CD4-positive, alpha-beta T cell (primary cell): ENCODE data around the gene DNASE1. TPM values are rescaled to one million over a fixed set of nuclear protein-coding genes. Genes with fewer than 3 reads are reported as not detected.

Experiments
- ATAC-seq: fragments of 200-7000 bp; cut with Tn5 transposase; one replicate; pipeline ENCODE4 v1.10.0; 2022; ENCODE audit warnings: mild to moderate bottlenecking; ENCODE audit not compliant: poor library complexity
- CTCF ChIA-PET: fragments of 350-600 bp; sonication (Branson Sonifier 250); formaldehyde crosslinking; loops from one replicate; lab custom pipeline; 2021; ENCODE audit warnings: antibody characterized with exemption, inconsistent platforms; lab: Charles Lee
- POLR2A ChIA-PET: fragments of 350-600 bp; sonication (Branson Sonifier 250); formaldehyde crosslinking; loops from one replicate; lab custom pipeline; 2021; ENCODE audit warnings: antibody characterized with exemption, inconsistent platforms; lab: Charles Lee
- DNase-seq, 14 experiments: peaks; one replicate each; pipeline ENCODE4 v3.0.0-alpha.2; 2013 to 2020; ENCODE audit warnings: mixed read lengths in 2 of 14
- H3K27ac ChIP-seq, 2 donors: one replicate each; pipeline versions ENCODE4 v1.5.1 to v1.7.0; 2013; ENCODE audit warnings: low read length in 2 of 2, low read depth in 1 of 2, mild to moderate bottlenecking in 1 of 2
- H3K27me3 ChIP-seq, 2 experiments: 1 replicate in 1 of 2; 2 replicates in 1 of 2; pipeline versions ENCODE4 v1.6.1 to v1.7.0; 2013; ENCODE audit warnings: low read length in 2 of 2, control low read depth in 1 of 2, mild to moderate bottlenecking in 1 of 2, moderate library complexity in 1 of 2; ENCODE audit not compliant: insufficient read depth in 2 of 2, control insufficient read depth in 1 of 2
- H3K36me3 ChIP-seq: one replicate; pipeline ENCODE4 v1.6.1; 2013; ENCODE audit warnings: low read length, control low read depth; ENCODE audit not compliant: insufficient read depth
- H3K4me1 ChIP-seq: one replicate; pipeline ENCODE4 v1.6.1; 2013; ENCODE audit warnings: low read length, control low read depth; ENCODE audit not compliant: insufficient read depth
- H3K4me3 ChIP-seq: one replicate; pipeline ENCODE4 v1.5.1; 2013; ENCODE audit warnings: mild to moderate bottlenecking, low read length, moderate library complexity
- H3K9me3 ChIP-seq, 2 experiments: 1 replicate in 1 of 2; 2 replicates in 1 of 2; pipeline versions ENCODE4 v1.6.1 to v1.7.0; 2013; ENCODE audit warnings: low read length in 2 of 2, mild to moderate bottlenecking in 2 of 2, control low read depth in 1 of 2, moderate library complexity in 1 of 2; ENCODE audit not compliant: control insufficient read depth in 1 of 2, insufficient read depth in 1 of 2
- H3K27ac Mint-ChIP-seq: one replicate; pipeline ENCODE4 v1.8.0; 2020; ENCODE audit warnings: mixed read lengths
- H3K27me3 Mint-ChIP-seq: one replicate; pipeline ENCODE4 v1.8.0; 2021; ENCODE audit warnings: mixed read lengths
- H3K36me3 Mint-ChIP-seq: one replicate; pipeline ENCODE4 v1.8.0; 2021; ENCODE audit warnings: low read depth, mixed read lengths
- H3K4me1 Mint-ChIP-seq: one replicate; pipeline ENCODE4 v1.8.0; 2021; ENCODE audit warnings: low read depth, mixed read lengths
- H3K4me3 Mint-ChIP-seq: one replicate; pipeline ENCODE4 v1.8.0; 2020; ENCODE audit warnings: mild to moderate bottlenecking, mixed read lengths
- H3K9me3 Mint-ChIP-seq: one replicate; pipeline ENCODE4 v1.8.0; 2020; ENCODE audit warnings: mixed read lengths
- intact Hi-C, 2 experiments: fragments of 100-400 bp; cut with DNase I in 1 of 2; cut with micrococcal nuclease in 1 of 2; formaldehyde crosslinking; loops; one replicate each; pipeline versions ENCODE4 v1.15.1 to v1.9.0; 2023 to 2025; cut with DNase I, micrococcal nuclease
- total RNA-seq, 174 experiments: library from RNA in 2 of 174; stranded (reverse) in 2 of 174; gene quantifications; one replicate each; pipeline ENCODE4 v1.2.3 and lab custom pipeline; 2021 to 2026
- TF ChIP-seq, protein P1 (sequence below): fragments of 200-600 bp; IDR thresholded peaks from one replicate; pipeline ENCODE4 v1.8.0; 2022; ENCODE audit warnings: antibody characterized with exemption, mild to moderate bottlenecking

The DNASE1 gene
- total RNA-seq, 2 experiments from 2014 or later: 9.5 to 10.4 TPM

DNA sequence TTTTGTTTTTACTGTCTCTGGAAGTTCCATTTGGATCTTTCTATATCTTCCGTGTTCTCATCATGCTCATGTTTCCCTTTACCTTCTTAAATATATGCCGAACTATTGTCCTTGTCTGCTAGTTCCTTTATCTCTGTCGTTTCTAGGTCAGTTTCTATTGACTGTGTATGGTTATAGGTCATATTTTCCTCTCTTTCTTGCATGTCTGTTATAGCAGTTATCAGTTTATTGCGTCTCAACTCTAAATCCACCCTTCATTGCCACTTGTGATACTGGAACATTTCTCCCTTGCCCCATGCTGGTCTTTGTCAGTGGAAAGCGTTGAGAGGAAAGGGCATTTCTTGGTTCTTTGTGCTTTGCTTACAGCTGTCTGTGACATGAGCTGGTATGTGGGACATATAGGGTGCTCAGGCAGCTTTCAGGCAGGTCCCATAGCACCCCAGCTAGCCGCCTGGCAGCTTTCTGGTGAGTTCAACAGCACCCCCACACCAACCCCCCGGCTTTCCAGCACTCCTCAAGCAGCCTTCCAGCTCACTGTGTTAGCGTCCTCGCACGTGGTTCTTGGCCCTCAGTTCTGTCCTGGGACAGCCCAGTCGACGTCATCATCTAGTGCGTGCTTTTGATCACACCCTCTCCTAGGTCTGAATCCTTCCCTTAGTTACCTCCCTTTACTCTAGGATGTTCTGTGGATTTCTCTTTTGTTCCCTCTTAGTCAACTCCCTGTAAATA, 15.4 kb upstream of the DNASE1 start:
- no peaks in the 10 kb centered on the region for H3K36me3 Mint-ChIP-seq
- TF ChIP-seq, protein P1, sequence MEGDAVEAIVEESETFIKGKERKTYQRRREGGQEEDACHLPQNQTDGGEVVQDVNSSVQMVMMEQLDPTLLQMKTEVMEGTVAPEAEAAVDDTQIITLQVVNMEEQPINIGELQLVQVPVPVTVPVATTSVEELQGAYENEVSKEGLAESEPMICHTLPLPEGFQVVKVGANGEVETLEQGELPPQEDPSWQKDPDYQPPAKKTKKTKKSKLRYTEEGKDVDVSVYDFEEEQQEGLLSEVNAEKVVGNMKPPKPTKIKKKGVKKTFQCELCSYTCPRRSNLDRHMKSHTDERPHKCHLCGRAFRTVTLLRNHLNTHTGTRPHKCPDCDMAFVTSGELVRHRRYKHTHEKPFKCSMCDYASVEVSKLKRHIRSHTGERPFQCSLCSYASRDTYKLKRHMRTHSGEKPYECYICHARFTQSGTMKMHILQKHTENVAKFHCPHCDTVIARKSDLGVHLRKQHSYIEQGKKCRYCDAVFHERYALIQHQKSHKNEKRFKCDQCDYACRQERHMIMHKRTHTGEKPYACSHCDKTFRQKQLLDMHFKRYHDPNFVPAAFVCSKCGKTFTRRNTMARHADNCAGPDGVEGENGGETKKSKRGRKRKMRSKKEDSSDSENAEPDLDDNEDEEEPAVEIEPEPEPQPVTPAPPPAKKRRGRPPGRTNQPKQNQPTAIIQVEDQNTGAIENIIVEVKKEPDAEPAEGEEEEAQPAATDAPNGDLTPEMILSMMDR: no peak
- DNase-seq (no peak), ATAC-seq (no peak)
- no peaks in the 10 kb centered on the region for H3K27me3 Mint-ChIP-seq
- no peaks in the 10 kb centered on the region for H3K9me3 Mint-ChIP-seq
- peaks cover 40% of the 10 kb centered on the region for H3K4me1 Mint-ChIP-seq
- Histone ChIP-seq H3K4me3 (no peak overlapping the region), H3K36me3 (peaks cover 35% of the 10 kb centered on the region), H3K27ac (no peak overlapping the region), H3K9me3 (no peaks in the 10 kb centered on the region), H3K4me1 (peaks cover 13% of the 10 kb centered on the region), H3K27me3 (no peaks in the 10 kb centered on the region)
- CTCF ChIA-PET: no interaction called here
- intact Hi-C loops: no loop called here
- no peak overlapping the region for H3K4me3 Mint-ChIP-seq
- POLR2A ChIA-PET: no interaction called here
- peak overlapping the region; percentile 69 for H3K27ac Mint-ChIP-seq

DNA sequence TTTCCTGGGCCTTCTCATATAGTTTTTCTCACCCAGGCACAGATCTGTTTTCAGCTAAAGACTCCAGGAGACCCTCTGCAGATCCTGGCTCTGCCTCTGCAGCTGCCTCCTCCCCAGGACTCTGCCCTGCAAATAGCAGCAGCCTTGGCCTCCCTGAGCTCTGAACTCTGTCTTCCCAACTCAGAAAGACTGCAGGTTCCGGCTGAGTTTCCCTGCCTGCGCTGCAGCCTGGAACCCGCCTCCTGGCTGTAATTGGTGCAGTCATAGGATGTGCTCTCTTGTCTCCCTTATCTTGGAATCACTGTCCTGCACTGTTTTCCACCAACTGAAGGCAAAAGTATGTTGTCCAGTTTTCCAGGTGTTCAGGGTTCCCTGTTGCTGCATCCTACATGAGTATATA, 14.3 kb upstream of the DNASE1 start:
- Mint-ChIP-seq H3K4me1 (peaks cover 40% of the 10 kb centered on the region), H3K36me3 (no peaks in the 10 kb centered on the region), H3K4me3 (no peak overlapping the region), H3K9me3 (no peaks in the 10 kb centered on the region), H3K27me3 (no peaks in the 10 kb centered on the region), H3K27ac (no peak overlapping the region)
- Histone ChIP-seq H3K27me3 (no peaks in the 10 kb centered on the region), H3K4me1 (peaks cover 13% of the 10 kb centered on the region), H3K4me3 (no peak overlapping the region), H3K9me3 (no peaks in the 10 kb centered on the region), H3K27ac (no peak overlapping the region), H3K36me3 (peaks cover 37% of the 10 kb centered on the region)
- CTCF ChIA-PET: interaction anchor here (1.3 kb wide), 1 partner anchor 13 kb away, joined by 5 read pairs; no protein-coding TSS in a partner anchor
- POLR2A ChIA-PET: interaction anchor here (0.6 kb wide), 1 partner anchor 900 kb away, joined by 3 read pairs; no protein-coding TSS in a partner anchor
- ATAC-seq (no peak), DNase-seq (no peak)
- TF ChIP-seq, protein P1: no peak
- intact Hi-C loops: no loop called here

DNA sequence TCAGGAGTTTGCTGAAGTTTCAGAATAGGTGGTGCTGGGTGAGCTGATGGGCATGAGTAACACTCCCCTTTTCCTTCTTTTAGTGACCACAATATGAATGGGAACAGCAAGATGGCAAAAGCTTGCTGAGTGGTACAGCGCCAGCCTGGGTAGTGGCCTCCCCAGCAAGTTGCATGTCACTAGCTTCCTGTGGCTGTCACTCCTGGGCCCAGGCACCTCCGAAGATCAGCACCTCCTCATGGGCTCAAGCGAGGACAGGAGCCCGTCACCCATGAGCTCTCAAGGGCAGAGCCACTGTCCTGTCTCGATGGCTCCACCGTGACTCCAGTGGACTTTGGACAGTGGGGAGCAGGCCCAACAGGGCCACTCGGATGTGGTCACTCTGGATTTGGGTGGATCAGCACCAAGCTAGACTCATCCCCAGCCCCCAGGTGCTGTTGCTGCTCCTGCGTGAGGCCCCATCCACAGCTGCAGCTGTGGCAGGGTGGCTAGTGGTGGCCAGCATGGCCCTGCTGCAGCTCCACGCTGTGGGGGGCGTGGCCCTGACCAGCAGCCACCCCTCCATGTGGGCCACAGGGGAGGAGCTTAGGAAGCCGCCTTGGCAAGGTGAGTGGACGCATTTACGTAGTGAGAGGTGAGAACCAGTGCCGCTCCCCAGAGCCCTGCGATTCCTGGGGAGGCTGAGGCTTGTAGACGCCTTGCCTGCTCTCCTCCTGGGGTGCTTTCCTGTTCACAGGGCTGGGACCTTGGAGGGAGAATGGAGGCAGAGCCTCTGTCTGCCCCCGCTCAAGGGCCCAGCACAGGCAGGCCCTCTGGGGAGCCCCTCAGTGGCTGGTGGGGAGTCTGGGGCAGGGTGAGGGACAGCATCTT, 13.6 kb upstream of the DNASE1 start:
- Mint-ChIP-seq H3K27ac (no peak overlapping the region), H3K9me3 (no peaks in the 10 kb centered on the region), H3K4me3 (no peak overlapping the region), H3K4me1 (peaks cover 34% of the 10 kb centered on the region), H3K36me3 (no peaks in the 10 kb centered on the region), H3K27me3 (no peaks in the 10 kb centered on the region)
- no peak overlapping the region for H3K4me3 ChIP-seq
- ChIA-PET CTCF (interaction anchor here (1.3 kb wide), 1 partner anchor 14 kb away, joined by 5 read pairs; no protein-coding TSS in a partner anchor), POLR2A (interaction anchor here (0.6 kb wide), 1 partner anchor 901 kb away, joined by 3 read pairs; no protein-coding TSS in a partner anchor)
- H3K9me3 ChIP-seq: no peaks in the 10 kb centered on the region
- H3K27ac ChIP-seq: no peak overlapping the region
- ATAC-seq (no peak), DNase-seq (no peak)
- H3K36me3 ChIP-seq: peaks cover 37% of the 10 kb centered on the region
- H3K27me3 ChIP-seq: no peaks in the 10 kb centered on the region
- peaks cover 13% of the 10 kb centered on the region for H3K4me1 ChIP-seq
- TF ChIP-seq, protein P1: no peak
- intact Hi-C loops: no loop called here
